GM06990 (cell line): ENCODE measurements around the gene FUBP3.

Experiments used
- DNase-seq: peaks from one replicate; pipeline ENCODE4 v3.0.0-alpha.2; 2011; ENCODE audit not compliant: insufficient read length; ENCODE audit errors: extremely low read depth
- H3K27me3 ChIP-seq: replicated peaks from 2 replicates; pipeline ENCODE4 v1.6.0; 2011; ENCODE audit warnings: low read length; ENCODE audit not compliant: control insufficient read depth, insufficient read depth
- H3K36me3 ChIP-seq: 2 replicates; pipeline ENCODE4 v1.5.1; 2011; ENCODE audit warnings: low read length; ENCODE audit not compliant: control insufficient read depth, insufficient read depth
- H3K4me3 ChIP-seq: replicated peaks from 2 replicates; pipeline ENCODE4 v1.5.1; 2011; ENCODE audit warnings: low read depth, mild to moderate bottlenecking, control low read depth, low read length
- TF ChIP-seq, protein P1 (sequence below): IDR thresholded peaks from 2 replicates; pipeline ENCODE4 v1.5.1; 2011; ENCODE audit warnings: low read length, control low read depth, mild to moderate bottlenecking, inconsistent platforms; ENCODE audit not compliant: insufficient read depth, poor library complexity, severe bottlenecking

The FUBP3 gene

GRCh38 chr9:130635721-130636647 is 56.6 kb downstream of the FUBP3 start:
- TF ChIP-seq, protein P1, sequence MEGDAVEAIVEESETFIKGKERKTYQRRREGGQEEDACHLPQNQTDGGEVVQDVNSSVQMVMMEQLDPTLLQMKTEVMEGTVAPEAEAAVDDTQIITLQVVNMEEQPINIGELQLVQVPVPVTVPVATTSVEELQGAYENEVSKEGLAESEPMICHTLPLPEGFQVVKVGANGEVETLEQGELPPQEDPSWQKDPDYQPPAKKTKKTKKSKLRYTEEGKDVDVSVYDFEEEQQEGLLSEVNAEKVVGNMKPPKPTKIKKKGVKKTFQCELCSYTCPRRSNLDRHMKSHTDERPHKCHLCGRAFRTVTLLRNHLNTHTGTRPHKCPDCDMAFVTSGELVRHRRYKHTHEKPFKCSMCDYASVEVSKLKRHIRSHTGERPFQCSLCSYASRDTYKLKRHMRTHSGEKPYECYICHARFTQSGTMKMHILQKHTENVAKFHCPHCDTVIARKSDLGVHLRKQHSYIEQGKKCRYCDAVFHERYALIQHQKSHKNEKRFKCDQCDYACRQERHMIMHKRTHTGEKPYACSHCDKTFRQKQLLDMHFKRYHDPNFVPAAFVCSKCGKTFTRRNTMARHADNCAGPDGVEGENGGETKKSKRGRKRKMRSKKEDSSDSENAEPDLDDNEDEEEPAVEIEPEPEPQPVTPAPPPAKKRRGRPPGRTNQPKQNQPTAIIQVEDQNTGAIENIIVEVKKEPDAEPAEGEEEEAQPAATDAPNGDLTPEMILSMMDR: no peak
- H3K36me3 ChIP-seq: peaks cover 23% of the 10 kb centered on the region

GRCh38 chr9:130636648-130637020 is 57.3 kb downstream of the FUBP3 start:
- peaks cover 19% of the 10 kb centered on the region for H3K36me3 ChIP-seq
- no peak for DNase-seq
- no peaks in the 10 kb centered on the region for H3K27me3 ChIP-seq
- H3K4me3 ChIP-seq: no peak overlapping the region
- TF ChIP-seq, protein P1: no peak

More at GRCh38 chr9:130635721-130636647, 56.6 kb downstream of the FUBP3 start:
- no peak for DNase-seq
- Histone ChIP-seq H3K27me3 (no peaks in the 10 kb centered on the region), H3K4me3 (no peak overlapping the region)

- H3K27me3 ChIP-seq: no peaks in the 10 kb centered on the region
- peaks cover 9% of the 10 kb centered on the region for H3K36me3 ChIP-seq
- no peak overlapping the region for H3K4me3 ChIP-seq
- DNase-seq: no peak
- TF ChIP-seq, protein P1: no peak
Observed at GRCh38 chr9:130638284-130639123, 59.1 kb downstream of the FUBP3 start.

DNA sequence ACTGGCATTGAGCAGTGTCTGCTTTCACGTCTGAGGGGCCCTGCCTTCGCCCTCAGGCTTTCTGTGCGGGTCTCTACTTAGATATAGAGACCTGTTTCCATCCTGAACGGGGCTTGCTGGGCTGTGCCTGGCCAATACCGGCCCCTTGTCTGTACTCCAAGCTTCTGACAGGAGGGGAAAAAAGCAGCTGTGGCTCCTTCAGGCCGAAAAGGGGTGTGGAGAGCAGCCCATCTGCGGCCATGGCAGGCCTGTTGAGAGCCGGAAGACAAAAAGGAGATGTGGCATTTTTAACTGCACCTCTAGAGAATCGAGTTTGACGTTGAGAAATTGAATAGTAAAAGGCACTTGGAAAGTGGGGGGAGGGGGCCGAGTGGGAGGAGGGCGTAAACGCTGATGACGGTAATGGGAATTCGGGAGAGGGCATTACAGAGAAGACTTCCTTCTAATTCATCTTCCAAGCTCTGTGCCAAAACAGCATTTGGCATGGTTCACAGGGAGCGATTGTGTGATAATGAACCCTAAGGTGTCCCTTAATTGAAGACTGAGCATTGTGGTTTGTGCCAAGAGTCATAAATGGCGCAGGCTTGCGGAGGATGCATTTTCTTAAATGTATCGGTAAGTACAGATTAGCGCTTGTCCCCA is 59.9 kb downstream of the FUBP3 start:
- H3K27me3 ChIP-seq: no peaks in the 10 kb centered on the region
- DNase-seq: no peak
- peaks cover 8% of the 10 kb centered on the region for H3K36me3 ChIP-seq
- H3K4me3 ChIP-seq: no peak overlapping the region
- TF ChIP-seq, protein P1: no peak

GRCh38 chr9:130639866-130640555 is 60.6 kb downstream of the FUBP3 start:
- Histone ChIP-seq H3K4me3 (no peak overlapping the region), H3K27me3 (no peaks in the 10 kb centered on the region), H3K36me3 (peaks cover 8% of the 10 kb centered on the region)
- DNase-seq: no peak
- TF ChIP-seq, protein P1: no peak
